ENCODE data around the gene ANXA6. TPM values are rescaled to one million over a fixed set of nuclear protein-coding genes. Genes with fewer than 3 reads are reported as not detected.
A peak's percentile ranks its signal among the peaks of the same experiment; 100 is the strongest.

ANXA6 gene
- total RNA-seq, 6 experiments from 2014 or later, result 507 to 578 (median 546) TPM

DNA sequence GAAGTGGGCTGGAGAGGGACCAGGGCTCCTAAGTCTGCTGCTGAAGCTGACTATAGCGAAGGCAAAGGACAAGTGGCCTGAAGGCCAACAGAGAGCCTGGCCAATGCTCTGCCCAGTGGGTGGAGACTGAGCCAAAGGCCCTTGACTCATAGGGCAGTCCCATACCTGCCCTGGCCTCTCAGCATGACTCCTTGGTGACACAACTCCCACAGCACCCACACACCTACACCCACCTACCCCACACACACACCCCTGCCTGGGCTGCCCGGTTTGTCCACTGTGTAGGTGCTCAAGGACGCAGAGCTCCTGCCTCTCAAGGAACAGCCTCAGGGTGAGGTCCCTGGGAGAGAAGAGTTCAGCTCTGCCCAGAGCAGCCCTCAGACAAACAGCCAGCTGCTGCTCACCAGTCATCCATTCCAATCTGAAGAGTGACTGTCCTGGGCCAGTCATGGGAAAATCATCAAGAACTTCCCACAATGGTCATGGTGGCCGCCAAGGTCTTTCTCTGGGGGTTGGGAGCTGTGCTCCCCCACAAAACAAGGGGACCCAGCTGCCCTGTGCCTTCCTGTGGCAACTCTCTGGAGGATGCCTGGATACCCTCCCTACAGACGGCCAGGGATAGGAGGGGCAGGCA lies 81.8 kb downstream of the ANXA6 start:
- Mint-ChIP-seq H3K9me3 (no peaks in the 10 kb centered on the region), H3K4me1 (ENCODE audit: low read depth) (peaks cover 79% of the 10 kb centered on the region), H3K36me3 (ENCODE audit: low read depth) (peaks cover 32% of the 10 kb centered on the region), H3K4me3 (peak overlapping the region; percentile 49), H3K27me3 (ENCODE audit: insufficient read depth) (no peaks in the 10 kb centered on the region), H3K27ac (peak overlapping the region; percentile 90)
- TF ChIP-seq, protein P1, sequence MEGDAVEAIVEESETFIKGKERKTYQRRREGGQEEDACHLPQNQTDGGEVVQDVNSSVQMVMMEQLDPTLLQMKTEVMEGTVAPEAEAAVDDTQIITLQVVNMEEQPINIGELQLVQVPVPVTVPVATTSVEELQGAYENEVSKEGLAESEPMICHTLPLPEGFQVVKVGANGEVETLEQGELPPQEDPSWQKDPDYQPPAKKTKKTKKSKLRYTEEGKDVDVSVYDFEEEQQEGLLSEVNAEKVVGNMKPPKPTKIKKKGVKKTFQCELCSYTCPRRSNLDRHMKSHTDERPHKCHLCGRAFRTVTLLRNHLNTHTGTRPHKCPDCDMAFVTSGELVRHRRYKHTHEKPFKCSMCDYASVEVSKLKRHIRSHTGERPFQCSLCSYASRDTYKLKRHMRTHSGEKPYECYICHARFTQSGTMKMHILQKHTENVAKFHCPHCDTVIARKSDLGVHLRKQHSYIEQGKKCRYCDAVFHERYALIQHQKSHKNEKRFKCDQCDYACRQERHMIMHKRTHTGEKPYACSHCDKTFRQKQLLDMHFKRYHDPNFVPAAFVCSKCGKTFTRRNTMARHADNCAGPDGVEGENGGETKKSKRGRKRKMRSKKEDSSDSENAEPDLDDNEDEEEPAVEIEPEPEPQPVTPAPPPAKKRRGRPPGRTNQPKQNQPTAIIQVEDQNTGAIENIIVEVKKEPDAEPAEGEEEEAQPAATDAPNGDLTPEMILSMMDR (IDR thresholded peaks at IDR 0.05), result no peak
- DNase-seq, result peak; percentile 67

DNA sequence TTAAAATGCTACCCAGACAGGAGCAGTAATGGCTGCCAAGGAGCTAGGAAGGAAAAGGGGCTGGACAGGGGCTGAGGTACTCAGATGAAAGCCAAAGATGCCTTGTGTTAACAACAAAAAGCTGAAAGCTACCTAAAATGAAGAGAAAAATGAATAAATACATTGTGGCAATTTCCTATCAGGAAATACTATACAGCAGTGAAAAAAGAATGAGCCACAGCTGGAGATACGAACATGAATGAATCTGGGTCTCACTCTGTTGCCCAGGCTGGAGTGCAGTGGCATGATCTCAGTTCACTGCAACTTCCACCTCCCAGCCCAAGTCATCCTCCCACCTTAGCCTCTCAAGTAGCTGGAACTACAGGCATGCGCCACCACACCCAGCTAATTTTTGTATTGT lies 83.0 kb downstream of the ANXA6 start:
- DNase-seq, result no peak
- Mint-ChIP-seq H3K27me3 (ENCODE audit: insufficient read depth) (no peaks in the 10 kb centered on the region), H3K36me3 (ENCODE audit: low read depth) (peaks cover 32% of the 10 kb centered on the region), H3K4me1 (ENCODE audit: low read depth) (peaks cover 85% of the 10 kb centered on the region), H3K4me3 (no peak overlapping the region), H3K9me3 (no peaks in the 10 kb centered on the region), H3K27ac (peak overlapping the region; percentile 53)
- TF ChIP-seq, protein P1 (IDR thresholded peaks at IDR 0.05), result no peak

DNA sequence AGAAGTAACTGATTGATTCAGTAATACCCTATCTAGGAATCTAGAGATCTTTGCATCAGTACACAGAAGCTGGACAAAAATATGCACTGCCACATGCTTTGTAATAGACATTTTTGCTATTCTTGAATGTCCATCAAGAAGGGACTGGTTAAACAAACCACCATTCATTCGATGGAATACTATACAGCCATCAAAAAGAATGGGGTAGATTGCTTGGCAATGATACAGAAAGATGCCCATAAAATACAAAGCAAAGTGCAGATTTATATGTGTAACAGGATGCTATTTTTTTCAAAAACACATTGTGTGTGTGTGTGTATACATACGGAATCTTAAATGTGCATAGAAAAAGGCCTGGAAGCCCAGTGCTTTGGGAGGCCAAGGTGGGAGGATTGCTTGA lies 84.3 kb downstream of the ANXA6 start:
- Mint-ChIP-seq H3K27me3 (ENCODE audit: insufficient read depth) (no peaks in the 10 kb centered on the region), H3K36me3 (ENCODE audit: low read depth) (peaks cover 28% of the 10 kb centered on the region), H3K4me3 (no peak overlapping the region), H3K27ac (peak overlapping the region; percentile 88), H3K9me3 (no peaks in the 10 kb centered on the region), H3K4me1 (ENCODE audit: low read depth) (peaks cover 85% of the 10 kb centered on the region)
- TF ChIP-seq, protein P1 (IDR thresholded peaks at IDR 0.05), result no peak
- DNase-seq, result no peak

DNA sequence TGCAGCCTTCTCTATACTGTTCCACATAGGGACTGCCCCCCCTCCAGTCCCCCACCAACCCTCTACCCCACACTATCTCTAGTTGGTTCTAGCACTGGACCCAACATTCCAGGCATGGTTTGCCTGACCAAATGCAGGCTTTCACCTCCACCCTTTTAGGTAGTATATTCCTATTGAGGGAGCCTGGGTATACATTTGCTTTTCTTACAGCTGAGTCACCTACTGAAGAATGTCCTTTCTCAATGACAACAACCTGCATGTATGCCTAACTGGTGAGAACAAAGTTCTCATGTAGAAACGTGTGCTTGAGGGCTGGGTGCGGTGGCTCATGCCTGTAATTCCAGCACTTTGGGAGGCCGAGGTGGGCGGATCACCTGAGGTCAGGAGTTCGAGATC lies 85.0 kb downstream of the ANXA6 start:
- Mint-ChIP-seq H3K27ac (peak overlapping the region; percentile 88), H3K4me3 (peak overlapping the region; percentile 67), H3K27me3 (ENCODE audit: insufficient read depth) (no peaks in the 10 kb centered on the region), H3K9me3 (no peaks in the 10 kb centered on the region), H3K36me3 (ENCODE audit: low read depth) (peaks cover 27% of the 10 kb centered on the region), H3K4me1 (ENCODE audit: low read depth) (peaks cover 85% of the 10 kb centered on the region)
- TF ChIP-seq, protein P1 (IDR thresholded peaks at IDR 0.05), result no peak
- peak; percentile 81 for DNase-seq

DNA sequence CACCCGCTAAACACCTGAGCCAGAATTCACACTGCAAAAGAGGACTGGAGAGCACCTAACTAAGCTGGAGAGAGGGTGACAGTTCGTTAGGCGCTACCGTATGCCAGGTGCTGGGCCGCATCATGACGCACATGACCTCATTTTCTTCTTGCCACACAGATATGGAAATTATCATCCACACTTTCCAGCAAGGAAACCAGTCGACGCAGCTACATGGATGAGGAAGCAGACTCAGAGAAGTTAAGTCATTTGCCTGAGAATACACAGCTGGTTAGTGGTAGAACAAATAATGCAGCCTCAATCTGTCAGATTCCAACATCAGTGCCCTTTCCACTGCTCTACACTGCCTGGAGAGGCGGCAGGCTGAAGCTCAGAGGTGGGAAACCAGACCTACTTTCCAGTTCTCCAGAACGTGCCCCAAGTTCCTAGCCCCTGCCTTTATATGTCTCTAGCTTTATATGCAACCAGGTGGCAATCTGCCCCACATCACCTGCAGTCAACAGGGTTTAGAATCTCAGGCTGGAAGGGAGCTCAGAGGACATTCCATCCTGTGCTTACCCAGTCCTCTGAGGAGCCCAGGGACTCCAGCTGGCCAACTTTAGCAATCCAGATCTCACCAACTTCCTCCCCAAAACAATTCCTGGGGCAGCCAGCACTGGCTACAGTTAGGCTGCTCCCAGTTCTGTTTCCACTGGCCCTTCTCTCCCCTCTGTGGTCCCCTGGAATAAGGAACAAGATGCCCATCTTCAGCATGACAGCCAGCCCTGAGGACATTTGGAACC lies 85.5 kb downstream of the ANXA6 start:
- TF ChIP-seq, protein P1 (IDR thresholded peaks at IDR 0.05), result no peak
- Mint-ChIP-seq H3K27me3 (ENCODE audit: insufficient read depth) (no peaks in the 10 kb centered on the region), H3K9me3 (no peaks in the 10 kb centered on the region), H3K27ac (peak overlapping the region; percentile 88), H3K36me3 (ENCODE audit: low read depth) (peaks cover 29% of the 10 kb centered on the region), H3K4me3 (peak overlapping the region; percentile 67), H3K4me1 (ENCODE audit: low read depth) (peaks cover 82% of the 10 kb centered on the region)
- no peak for DNase-seq
